MCF 10A (cell line): ENCODE data around the gene IER5L. TPM values are rescaled to one million over a fixed set of nuclear protein-coding genes. Genes with fewer than 3 reads are reported as not detected.

Experiments
- BruUV-seq: library from RNA; stranded (reverse); fragments of 400-500 nt; replicated peaks from 2 replicates; lab custom pipeline; 2021; lab: Mats Ljungman, UMichigan
- CTCF ChIA-PET: fragments of 300-600 bp; sonication (Branson Sonifier 250); formaldehyde crosslinking; extraction: SDS; loops from one replicate; lab custom pipeline; 2021; ENCODE audit warnings: antibody characterized with exemption, inconsistent platforms; lab: Yijun Ruan, JAX
- POLR2A ChIA-PET: fragments of 300-600, 350-650 bp; sonication (Branson Sonifier 250); formaldehyde crosslinking; extraction: SDS; loops from one replicate; lab custom pipeline; 2020; ENCODE audit warnings: antibody characterized with exemption, inconsistent platforms; lab: Yijun Ruan, JAX
- DNase-seq: peaks from one replicate; pipeline ENCODE4 v3.0.0-alpha.2; 2018; ENCODE audit not compliant: unreplicated experiment
- H3K27ac Mint-ChIP-seq: one replicate; pipeline ENCODE4 v1.8.0; 2022; ENCODE audit warnings: mild to moderate bottlenecking, low read depth, mixed read lengths; ENCODE audit not compliant: unreplicated experiment
- H3K27me3 Mint-ChIP-seq: one replicate; pipeline ENCODE4 v1.8.0; 2022; ENCODE audit warnings: mixed read lengths; ENCODE audit not compliant: insufficient read depth, unreplicated experiment
- H3K36me3 Mint-ChIP-seq: one replicate; pipeline ENCODE4 v1.8.0; 2022; ENCODE audit warnings: mild to moderate bottlenecking, moderate library complexity, mixed read lengths; ENCODE audit not compliant: insufficient read depth, unreplicated experiment
- H3K4me1 Mint-ChIP-seq: one replicate; pipeline ENCODE4 v1.8.0; 2022; ENCODE audit warnings: mixed read lengths; ENCODE audit not compliant: insufficient read depth, unreplicated experiment
- H3K4me3 Mint-ChIP-seq: one replicate; pipeline ENCODE4 v1.8.0; 2022; ENCODE audit warnings: mild to moderate bottlenecking, moderate library complexity, mixed read lengths; ENCODE audit not compliant: unreplicated experiment
- H3K9me3 Mint-ChIP-seq: one replicate; pipeline ENCODE4 v1.8.0; 2022; ENCODE audit warnings: mixed read lengths; ENCODE audit not compliant: unreplicated experiment
- intact Hi-C: fragments of 100-400 bp; cut with micrococcal nuclease; formaldehyde crosslinking; loops from 2 replicates; pipeline ENCODE4 v1.14.1; 2022
- total RNA-seq: library from RNA; stranded (reverse); gene quantifications from 2 replicates; pipeline ENCODE4 v1.2.3, GENCODE V29; 2022
- TF ChIP-seq, protein P1 (sequence below): fragments of 200-600 bp; IDR thresholded peaks from one replicate; pipeline ENCODE4 v1.8.0; 2022; ENCODE audit warnings: antibody characterized with exemption, mild to moderate bottlenecking; ENCODE audit not compliant: unreplicated experiment

The IER5L gene
- total RNA-seq, 1 experiment from 2014 or later = 13.4 TPM

DNA sequence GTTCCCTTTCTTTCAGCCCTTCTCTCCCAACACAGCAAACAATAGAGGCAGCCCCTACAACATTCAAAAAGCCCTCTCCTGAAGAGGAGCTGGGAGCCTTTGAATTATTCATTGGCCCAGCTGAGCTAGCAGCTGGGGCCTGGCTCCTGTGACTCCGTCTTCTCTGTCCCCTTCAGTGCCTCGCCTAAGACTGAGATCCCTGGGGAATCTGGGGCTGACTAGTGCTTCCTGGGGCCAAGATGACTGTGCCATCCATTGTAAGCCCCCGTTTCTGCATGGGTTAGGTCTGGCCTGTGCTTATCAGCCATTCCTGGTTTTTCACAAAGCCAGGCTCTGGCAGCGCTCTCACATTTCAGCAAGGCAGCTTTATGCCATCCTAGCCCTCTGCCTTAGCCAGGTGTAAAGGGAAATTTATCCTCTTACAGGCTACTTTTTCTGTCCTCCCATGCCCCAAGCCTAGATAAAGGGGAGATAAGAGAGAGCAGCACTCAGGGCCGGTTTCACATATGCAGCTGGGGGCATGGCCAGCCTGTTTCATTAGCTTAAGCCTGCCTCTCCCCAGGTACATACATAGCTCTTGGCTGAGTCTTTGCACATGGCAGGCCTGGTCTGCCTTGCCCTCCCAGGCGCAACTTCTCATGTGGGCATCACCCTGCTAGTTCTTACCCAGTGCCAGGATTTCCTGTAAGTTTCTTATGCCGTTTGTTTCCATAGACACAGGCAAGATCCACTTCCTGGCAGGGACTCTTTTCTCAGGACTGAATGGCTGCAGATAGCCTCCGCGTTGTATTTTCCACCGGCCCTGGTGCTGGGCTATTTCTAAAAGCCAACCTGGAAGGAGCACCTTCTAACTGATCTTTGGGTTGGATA, 51.1 kb downstream of the IER5L start:
- intact Hi-C loops = no loop called here
- ChIA-PET POLR2A (interaction anchor here (1.7 to 2.9 kb wide), 3 partner anchors 12 to 49 kb away, joined by 5 to 20 read pairs (median 19); no protein-coding TSS in a partner anchor), CTCF (interaction anchor here (0.7 to 3.3 kb wide), 4 partner anchors 8 to 484 kb away, joined by 3 to 8 read pairs (median 5); no protein-coding TSS in a partner anchor)
- no peaks in the 10 kb centered on the region for H3K9me3 Mint-ChIP-seq
- no peak overlapping the region for H3K4me3 Mint-ChIP-seq
- H3K27me3 Mint-ChIP-seq = no peaks in the 10 kb centered on the region
- peaks cover under 1% of the 10 kb centered on the region for H3K4me1 Mint-ChIP-seq
- TF ChIP-seq, protein P1, sequence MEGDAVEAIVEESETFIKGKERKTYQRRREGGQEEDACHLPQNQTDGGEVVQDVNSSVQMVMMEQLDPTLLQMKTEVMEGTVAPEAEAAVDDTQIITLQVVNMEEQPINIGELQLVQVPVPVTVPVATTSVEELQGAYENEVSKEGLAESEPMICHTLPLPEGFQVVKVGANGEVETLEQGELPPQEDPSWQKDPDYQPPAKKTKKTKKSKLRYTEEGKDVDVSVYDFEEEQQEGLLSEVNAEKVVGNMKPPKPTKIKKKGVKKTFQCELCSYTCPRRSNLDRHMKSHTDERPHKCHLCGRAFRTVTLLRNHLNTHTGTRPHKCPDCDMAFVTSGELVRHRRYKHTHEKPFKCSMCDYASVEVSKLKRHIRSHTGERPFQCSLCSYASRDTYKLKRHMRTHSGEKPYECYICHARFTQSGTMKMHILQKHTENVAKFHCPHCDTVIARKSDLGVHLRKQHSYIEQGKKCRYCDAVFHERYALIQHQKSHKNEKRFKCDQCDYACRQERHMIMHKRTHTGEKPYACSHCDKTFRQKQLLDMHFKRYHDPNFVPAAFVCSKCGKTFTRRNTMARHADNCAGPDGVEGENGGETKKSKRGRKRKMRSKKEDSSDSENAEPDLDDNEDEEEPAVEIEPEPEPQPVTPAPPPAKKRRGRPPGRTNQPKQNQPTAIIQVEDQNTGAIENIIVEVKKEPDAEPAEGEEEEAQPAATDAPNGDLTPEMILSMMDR = no peak
- no TSS peak for BruUV-seq
- H3K36me3 Mint-ChIP-seq = peaks cover 67% of the 10 kb centered on the region
- no peak overlapping the region for H3K27ac Mint-ChIP-seq
- no peak for DNase-seq

Other genes with a start within 250 kb of the IER5L start
- gene DOLK, start 230.7 kb downstream of the IER5L start, total RNA-seq = 12.0 and 16.9 TPM in 2 replicates
- gene NUP188, start 230.6 kb downstream of the IER5L start, total RNA-seq = 47.3 and 54.9 TPM in 2 replicates
- gene SH3GLB2, start 149.9 kb downstream of the IER5L start, total RNA-seq = 51.7 and 58.3 TPM in 2 replicates
- gene MIGA2, start 141.6 kb downstream of the IER5L start, total RNA-seq = 28.6 and 28.7 TPM in 2 replicates
- gene DOLPP1, start 97.2 kb downstream of the IER5L start, total RNA-seq = 16.3 and 18.5 TPM in 2 replicates
- gene CRAT, start 67.5 kb downstream of the IER5L start, total RNA-seq = 14.5 and 17.0 TPM in 2 replicates
- gene PTPA, start 66.8 kb downstream of the IER5L start, total RNA-seq = 90.8 and 91.8 TPM in 2 replicates